GM19328 (cell line): ENCODE measurements around the gene DRC3.
"Not testable (repeated sequence)": the region's sequence is repeated elsewhere in the genome, so short reads cannot be mapped to it uniquely, and the experiment has no call there.

Experiments
- ATAC-seq: cut with Tn5 transposase; IDR thresholded peaks from one replicate; pipeline ENCODE4 v1.9.1; 2021; ENCODE audit warnings: mild to moderate bottlenecking, moderate library complexity; ENCODE audit not compliant: unreplicated experiment

DRC3 gene, protein sequence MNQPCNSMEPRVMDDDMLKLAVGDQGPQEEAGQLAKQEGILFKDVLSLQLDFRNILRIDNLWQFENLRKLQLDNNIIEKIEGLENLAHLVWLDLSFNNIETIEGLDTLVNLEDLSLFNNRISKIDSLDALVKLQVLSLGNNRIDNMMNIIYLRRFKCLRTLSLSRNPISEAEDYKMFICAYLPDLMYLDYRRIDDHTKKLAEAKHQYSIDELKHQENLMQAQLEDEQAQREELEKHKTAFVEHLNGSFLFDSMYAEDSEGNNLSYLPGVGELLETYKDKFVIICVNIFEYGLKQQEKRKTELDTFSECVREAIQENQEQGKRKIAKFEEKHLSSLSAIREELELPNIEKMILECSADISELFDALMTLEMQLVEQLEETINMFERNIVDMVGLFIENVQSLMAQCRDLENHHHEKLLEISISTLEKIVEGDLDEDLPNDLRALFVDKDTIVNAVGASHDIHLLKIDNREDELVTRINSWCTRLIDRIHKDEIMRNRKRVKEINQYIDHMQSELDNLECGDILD

DNA sequence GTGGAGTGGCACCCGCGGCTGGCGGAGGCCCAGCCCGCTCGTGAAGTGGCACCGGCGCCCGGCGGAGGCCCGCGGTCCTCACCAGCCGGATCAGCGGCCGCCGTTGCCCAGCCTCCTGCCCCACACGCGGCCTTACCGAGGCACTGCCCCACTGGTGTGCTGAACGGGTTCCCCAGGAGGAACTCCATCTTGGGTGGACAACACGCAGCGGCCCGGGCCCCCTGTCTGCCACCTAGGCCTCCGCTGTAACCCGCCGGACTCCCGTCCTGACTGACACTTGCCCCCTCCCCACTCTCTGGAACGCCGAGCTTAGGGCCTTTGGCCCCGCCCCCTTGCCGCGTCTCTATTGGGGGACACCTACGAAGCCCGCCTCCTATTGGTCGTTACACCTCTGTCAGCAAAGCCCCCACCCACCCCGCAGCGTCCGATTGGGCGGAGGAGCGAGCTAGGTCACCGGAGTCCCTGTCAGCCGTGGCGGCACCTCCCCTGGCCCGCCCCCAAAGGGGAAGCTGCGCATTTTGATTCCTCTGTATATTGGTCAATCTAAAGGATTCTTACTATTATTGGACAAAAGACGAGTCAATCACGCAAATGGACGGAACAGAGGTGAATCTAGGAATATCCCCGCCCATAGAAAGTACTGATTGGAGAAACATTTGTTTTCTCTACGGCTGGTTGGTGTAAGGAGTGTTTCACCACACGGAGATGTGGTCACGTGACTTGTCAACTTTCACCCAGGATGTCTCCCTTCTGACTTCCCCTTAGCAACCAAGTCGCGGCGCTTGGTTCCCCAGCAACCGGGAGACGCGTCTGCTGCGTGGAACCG lies at the start of gene DRC3, which contains the start of gene TOM1L2:
Gene DRC3, plus strand, starts transcription at position 737 of the 826 bp plus-strand sequence. CDS start 4,737 bp downstream, outside the sequence.
Gene TOM1L2, minus strand, starts transcription at position 275 of the 826 bp plus-strand sequence. Its CDS starts 87 bp downstream, at position 188.
- ATAC-seq, result peak; percentile 91

DNA sequence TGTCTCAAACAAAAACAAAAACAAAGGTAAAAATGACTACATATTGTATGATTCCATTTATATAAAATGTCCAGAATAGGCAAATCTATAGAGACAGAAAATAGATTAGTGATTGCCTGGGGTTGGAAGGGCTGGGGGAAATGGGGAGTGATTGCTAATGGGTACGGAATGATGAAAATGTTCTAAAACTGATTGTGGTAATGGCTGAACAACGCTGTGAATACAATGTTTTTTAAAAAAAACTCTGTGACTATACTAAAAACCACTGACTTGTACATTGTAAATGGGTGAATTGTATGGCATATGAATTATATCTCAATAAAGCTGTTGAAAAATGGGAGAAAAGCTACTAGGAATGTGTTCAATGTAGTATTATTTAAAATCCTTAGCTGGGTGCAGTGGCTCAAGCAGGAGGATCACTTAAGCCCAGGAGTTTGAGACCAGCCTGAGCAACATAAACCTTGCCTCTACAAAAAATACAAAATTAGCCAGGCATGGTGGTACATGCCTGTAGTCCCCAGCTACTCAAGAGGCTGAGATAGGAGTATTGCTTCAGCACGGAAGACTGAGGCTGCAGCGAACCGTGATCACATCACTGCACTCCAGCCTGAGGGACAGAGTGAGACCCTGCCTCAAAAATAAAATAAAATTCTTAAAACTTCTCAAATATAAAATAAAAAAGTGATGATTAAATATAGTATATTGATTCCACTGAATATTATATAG lies 48.4 kb upstream of the DRC3 start:
- no peak for ATAC-seq

- ATAC-seq, result no peak
These were observed 47.8 kb upstream of the DRC3 start for GRCh38 chr17:17924857-17925250.

DNA sequence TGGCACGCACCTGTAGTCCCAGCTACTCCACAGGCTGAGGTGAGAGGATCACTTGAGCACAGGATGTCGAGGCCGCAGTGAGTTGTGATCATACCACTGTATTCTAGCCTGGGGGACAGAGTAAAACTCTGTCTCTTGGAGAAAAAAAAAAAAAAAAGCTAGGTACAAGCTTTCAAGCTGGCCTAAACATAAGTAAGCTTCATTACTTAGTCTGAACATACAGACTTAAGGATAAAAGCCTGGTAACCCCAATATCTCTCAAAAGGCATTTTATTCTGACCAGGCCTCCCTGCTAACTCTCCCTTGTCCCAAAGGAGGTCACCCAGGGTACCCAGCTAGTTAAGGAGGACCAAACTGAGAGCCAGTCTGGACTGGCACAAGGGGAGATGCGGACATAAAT lies 46.6 kb upstream of the DRC3 start:
- no peak for ATAC-seq

GRCh38 chr17:17926840-17927449 lies 45.7 kb upstream of the DRC3 start:
- no peak for ATAC-seq

DNA sequence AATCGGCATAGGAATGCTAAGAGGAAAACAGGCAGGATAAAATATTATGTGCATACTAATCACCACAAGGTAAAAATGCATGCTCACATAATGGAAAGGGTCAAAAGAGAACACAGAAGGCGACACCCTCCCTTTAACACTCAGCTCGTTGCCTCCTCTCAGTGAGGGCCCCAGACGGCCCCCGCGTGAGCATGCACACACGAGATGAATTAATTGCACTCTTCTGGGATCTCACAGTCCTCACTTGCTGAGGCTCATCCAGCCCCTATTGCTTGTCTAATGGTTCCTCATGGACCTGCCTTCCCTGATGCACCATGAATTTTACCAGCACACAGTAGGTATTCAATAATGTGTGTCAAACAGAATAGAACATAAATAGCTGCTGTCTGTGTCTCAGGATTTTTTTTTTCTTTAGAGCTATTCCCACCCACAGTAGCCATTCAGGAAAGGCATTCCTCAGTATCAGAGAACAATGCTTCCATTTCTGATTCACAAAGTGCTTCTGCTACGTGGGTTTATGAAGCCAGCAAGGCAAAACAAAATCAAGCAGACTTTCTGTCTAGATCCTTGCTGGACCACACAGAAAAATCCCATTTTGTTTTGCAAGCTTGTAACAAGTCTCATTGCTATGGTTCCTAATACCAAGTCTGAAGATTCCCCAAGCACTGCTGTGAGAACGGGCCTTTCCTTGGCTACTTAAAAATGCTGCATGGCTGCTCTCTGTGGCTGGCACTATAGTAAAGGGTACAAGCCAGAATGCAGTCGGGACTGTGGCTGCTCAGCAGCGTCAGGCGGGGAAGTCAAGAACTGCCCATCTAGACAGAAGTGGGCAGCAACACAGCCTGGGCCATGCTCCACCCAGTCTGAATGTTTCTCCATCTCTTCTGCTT lies 44.0 kb upstream of the DRC3 start:
- no peak for ATAC-seq

GRCh38 chr17:17929655-17930380 lies 42.8 kb upstream of the DRC3 start:
- ATAC-seq, result no peak

DNA sequence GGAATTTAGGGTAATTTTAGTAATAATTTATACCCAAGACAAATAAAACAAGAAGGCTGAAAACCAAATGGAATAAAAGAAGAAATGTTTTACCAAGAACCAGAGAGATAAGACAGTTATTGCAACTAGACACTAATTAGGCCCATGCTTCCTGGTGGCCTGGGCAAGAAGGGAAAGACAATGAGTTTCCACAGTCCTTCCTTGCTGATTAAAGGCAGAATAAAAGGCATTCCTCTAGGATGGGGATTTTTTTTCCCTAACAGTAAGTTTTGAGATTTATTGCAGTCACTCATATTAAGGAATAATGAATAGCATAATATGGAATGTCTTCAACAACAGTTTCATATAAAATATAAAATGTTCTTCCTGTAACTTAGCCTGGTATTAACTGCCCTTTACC lies 42.0 kb upstream of the DRC3 start:
- ATAC-seq, result no peak

DNA sequence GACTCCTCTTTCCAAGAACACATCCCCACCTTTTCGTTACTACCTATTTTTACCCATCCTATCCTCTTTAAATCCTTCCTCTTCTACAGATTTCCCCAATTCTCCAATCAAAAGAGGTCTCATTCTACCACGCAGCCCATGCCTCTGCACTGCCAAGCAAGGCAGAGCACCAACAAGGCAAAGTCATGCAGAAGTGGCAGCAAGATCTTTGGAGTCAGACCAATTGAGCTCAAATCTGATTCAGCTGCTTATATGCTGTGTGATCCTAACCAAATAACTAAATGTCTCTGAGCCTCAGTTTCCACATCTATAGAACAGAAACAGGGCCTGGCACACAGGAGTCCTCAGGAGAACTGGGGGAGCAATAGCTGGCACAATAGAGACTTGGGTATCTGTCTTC lies 41.5 kb upstream of the DRC3 start:
- no peak for ATAC-seq

GRCh38 chr17:17933775-17934174 lies 38.9 kb upstream of the DRC3 start:
- no peak for ATAC-seq

DNA sequence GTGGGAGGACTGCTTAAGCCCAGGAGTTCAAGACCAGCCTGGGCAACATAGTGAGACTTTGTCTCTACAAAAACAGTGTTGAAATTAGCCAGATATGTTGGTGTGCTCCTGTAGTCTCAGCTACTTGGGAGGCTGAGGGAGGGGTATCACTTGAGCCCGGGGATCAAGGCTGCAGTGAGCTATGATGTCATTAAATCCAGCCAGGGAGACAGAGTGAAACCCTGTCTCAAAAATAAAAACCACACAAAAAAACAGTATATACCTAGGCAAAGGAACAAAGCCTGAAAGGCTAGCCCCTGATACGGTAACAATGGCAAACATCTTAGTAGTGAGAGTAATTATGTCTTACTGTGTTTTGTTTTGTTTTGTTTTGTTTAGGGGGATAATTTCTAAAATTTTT lies 38.4 kb upstream of the DRC3 start:
- no peak for ATAC-seq

DNA sequence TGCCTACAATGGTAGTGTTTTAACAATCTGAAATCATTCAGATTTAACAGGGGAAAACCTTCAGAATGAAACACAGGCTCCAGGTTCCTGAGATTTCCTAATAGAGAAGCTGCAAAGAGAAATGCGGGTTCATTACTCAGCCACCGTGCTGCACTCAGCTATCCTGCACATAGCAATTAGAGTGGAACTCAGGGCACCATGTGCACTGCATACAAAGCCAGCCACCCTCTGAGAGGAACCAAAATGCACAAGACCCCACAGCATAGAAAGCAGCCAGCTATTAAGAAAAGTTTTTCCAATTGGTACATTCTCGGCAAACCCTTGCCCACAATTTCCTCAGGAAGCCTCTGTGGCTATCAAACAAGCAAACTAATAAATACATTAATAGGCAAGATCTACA lies 37.9 kb upstream of the DRC3 start:
- no peak for ATAC-seq

- ATAC-seq, result no peak
These were observed 37.1 kb upstream of the DRC3 start for GRCh38 chr17:17935321-17936271.

- no peak for ATAC-seq
These were observed 35.3 kb upstream of the DRC3 start for GRCh38 chr17:17937201-17937853.

GRCh38 chr17:17937958-17938357 lies 34.7 kb upstream of the DRC3 start:
- no peak for ATAC-seq

- no peak for ATAC-seq
These were observed 34.1 kb upstream of the DRC3 start for GRCh38 chr17:17938388-17939107.

DNA sequence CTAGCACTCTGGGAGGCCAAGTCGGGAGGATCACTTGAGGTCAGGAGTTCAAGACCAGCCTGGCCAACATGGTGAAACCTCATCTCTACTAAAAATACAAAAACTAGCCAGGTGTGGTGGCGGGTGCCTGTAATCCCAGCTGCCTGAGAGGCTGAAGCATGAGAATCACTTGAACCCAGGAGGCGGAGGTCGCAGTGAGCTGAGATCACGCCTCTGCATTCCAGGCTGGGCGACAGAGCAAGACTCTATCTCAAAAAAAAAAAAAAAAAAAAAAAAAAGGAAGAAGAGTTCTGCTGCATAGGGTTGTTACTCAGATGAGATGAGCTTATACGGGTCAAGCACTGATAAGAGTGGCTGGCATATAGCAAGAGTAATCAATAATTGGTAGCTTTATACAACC lies 32.7 kb upstream of the DRC3 start:
- not testable (repeated sequence) for ATAC-seq
